HG03196 (cell line): ENCODE measurements around the gene GOLGA3.

ENCODE experiments used
- ATAC-seq: cut with Tn5 transposase; IDR thresholded peaks from one replicate; pipeline ENCODE4 v1.9.1; 2021; ENCODE audit not compliant: unreplicated experiment

Gene GOLGA3

DNA sequence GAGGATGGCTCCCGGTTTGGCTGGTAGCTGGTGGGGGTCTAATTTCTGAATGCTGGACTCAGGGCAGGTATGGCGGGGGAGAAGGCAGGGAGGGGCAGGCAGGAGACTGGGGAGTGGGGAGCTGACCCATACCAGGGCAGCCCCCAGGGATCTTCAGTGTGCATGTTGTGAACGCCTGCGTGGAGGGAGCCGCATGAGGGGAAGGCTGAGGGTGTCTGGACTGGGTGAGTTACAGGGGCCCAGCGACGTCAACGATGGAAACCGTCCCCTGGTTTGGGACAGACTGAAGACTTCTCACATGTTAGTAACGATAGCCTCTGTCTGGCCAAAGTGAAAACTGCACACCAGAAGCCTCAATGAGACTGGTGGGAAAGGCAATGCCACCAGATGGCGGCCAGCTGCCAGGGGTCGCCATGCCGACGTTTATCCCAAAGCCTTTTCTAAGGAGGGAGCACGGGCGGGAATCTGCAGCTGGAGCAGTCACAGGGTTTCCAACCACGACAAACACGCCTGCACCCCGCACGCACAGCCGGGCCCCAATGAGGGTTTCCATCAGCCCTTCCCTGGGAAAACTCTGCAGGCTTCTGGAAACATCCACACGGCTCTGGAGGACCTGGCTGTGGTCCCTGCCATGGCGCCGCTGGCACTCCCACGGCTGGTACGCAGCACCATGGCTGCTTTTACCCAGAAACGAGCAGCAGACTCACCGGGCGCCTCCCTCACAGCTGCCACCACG, 104.0 kb downstream of the GOLGA3 start:
- ATAC-seq = no peak

DNA sequence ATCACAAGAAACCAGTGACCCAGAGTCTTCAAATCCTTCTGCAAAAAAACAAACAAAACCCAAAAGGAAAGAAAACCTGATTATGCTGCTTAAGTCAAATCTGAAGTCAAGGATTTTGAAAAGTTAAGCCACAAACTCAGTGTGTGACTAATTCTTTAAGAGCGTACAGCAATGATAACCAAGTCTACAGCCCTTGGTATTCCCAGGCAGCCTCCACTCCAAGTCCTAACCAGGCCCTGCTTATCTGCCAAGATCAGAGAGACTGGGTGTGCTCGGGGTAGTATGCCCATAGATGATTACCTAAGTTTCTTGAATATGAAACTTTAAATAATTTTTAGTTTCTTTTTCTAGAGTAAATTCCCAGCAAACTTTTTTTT, 104.9 kb downstream of the GOLGA3 start:
- no peak for ATAC-seq

DNA sequence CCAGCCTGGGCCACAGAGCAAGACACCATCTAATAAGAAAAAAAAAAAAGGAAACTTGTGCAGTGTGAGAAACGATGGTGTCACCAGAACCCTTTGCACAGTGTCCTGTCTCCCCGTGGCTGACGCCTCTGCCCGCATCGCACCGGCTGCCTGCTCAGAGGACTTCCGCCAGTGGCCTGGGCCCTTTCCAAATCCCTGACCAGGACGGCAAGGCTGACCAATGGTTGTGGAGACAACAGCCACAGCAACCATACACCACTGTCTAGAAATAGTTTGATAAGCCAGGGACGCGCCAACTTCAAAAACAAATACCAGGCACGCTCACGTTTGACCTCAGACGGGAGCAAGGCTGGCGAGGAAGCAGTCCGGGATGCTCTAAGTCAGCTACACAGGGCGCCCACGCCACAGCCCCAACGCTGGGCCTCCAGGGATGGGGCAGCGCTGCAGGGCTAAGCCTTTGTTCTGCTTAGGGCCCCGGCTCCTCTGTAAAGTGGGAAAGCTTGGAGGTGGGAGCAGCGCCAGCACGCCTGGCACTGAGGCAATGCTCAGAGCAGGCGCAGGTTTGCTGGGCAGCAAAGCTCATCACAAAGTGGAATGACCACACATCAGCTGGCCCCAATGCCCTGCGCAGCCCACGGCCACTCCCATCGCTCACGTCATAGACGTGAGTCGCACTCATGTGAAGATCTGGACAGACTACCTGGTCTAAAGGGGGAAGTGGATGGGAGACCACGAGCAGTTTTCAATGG, 105.5 kb downstream of the GOLGA3 start:
- no peak for ATAC-seq

DNA sequence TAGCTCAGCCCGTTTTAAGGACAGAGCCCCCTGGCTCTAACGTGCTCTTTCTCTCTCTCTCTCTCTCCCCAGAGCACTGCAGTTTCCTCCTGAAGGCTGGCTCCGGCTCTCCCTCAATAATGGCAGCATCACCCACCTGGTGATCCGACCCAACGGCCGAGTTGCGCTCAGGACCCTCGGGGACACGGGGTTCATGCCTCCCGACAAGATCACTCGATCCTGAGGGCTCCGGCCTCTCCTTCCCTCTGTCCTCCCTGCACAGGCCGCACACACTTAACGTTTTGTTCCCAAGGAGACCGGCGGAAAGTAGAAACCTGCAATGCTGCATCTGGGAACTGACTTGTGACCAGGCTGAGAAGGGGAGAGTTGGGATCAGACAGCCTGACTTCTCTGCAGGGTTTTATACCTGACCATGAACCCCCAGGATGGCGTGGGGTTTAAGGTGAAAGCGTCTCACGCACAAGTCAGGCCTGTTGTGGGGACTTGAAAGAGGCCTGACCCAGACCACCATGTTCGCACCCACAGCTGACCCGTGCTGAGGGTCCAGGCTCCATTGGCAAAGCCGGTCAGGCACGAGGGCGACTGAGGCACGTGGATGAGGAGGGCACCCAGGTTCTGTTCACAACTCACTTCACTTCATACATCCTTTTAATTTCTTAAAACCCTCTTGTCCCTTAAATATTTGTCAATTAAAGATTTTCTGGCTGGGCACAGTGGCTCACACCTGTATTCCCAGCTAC, 107.9 kb downstream of the GOLGA3 start:
- ATAC-seq = no peak

DNA sequence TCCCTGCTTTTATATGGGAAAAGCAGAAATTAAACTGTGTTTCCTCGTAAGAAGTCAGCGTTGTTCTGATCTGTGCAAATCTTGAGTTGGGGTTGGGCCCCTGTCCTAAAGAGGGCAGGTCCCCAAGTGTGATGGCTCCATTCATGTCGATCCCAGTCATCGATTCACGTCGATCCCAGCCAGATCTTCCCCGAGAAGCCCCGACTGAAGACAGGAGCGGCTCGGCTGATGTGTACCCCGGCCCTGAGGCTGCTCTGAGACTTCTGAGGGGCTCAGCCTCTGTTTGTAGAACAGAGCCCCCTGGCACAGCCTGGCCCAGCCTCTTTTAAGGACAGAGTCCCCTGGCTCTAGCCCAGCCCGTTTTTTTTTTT, 108.7 kb downstream of the GOLGA3 start:
- no peak for ATAC-seq

DNA sequence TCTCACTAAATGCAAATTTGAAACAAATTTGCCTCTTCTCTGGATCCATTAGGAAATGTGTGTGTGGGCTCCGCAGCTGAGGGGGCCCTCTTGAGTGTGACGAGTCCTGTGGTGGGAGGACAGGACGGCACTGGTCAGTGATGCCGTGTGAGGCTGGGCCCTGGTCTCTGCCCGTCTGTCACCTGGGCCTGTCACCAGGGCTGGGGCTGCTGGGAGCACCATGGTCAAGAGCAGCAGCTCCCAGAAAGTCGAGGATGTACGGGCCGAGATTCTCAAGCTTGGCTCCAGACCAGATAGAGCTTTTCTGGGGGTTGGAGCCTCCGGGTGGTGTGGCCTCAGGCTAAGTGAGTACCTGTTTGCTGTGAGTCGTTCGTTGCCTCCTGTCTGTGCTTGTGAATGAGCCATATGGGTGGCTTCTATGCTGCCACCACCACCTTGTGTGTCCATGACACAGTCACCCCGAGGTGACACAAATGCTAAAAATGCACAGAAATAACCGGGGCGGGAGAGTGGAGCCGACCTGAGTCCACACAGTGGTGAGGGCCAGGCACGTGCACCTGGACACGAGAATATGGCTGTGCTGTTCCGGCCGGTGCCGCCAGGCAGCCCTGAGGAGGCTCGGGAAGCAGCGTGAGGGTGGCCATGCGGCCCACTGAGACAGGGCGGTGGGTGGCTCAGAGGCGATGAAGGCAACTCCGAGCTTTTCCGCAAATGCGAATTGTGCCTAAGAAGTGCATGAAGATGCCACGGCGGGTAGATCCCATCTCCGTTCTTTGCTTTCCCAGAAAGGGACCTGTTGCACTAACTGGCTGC, 109.3 kb downstream of the GOLGA3 start:
- no peak for ATAC-seq
